HEK293 (cell line): ENCODE measurements around the gene NUP43.
A peak's percentile ranks its signal among the peaks of the same experiment; 100 is the strongest.

Source experiments
- ELK4 ChIP-seq: IDR thresholded peaks from 2 replicates; pipeline ENCODE4 v1.6.1; 2011; ENCODE audit warnings: mild to moderate bottlenecking, low read depth, low read length, borderline replicate concordance
- GLI4 ChIP-seq: fragments of 450-650 bp; formaldehyde crosslinking; IDR thresholded peaks from 2 replicates; pipeline ENCODE4 v1.5.1; 2016; ENCODE audit warnings: missing biosample characterization, missing genetic modification characterization
- HIC1 ChIP-seq: fragments of 450-650 bp; formaldehyde crosslinking; IDR thresholded peaks from 2 replicates; pipeline ENCODE4 v1.5.1; 2016; ENCODE audit warnings: missing biosample characterization, missing genetic modification characterization
- HOXD13 ChIP-seq: sonication (generic); formaldehyde crosslinking; IDR thresholded peaks from 2 replicates; pipeline ENCODE4 v1.8.0; 2022; ENCODE audit warnings: missing genetic modification reagents, borderline replicate concordance
- MEIS1 ChIP-seq: sonication (generic); formaldehyde crosslinking; IDR thresholded peaks from 2 replicates; pipeline ENCODE4 v1.8.1; 2022; ENCODE audit warnings: missing genetic modification reagents, mild to moderate bottlenecking, borderline replicate concordance
- PRDM6 ChIP-seq: fragments of 450-650 bp; formaldehyde crosslinking; IDR thresholded peaks from 2 replicates; pipeline ENCODE4 v1.5.1; 2017; ENCODE audit warnings: missing biosample characterization, missing genetic modification characterization
- SCRT1 ChIP-seq: fragments of 450-650 bp; formaldehyde crosslinking; IDR thresholded peaks from 2 replicates; pipeline ENCODE4 v1.5.1; 2016; ENCODE audit warnings: missing biosample characterization, missing genetic modification characterization, borderline replicate concordance
- SP7 ChIP-seq: fragments of 450-650 bp; formaldehyde crosslinking; IDR thresholded peaks from 2 replicates; pipeline ENCODE4 v1.5.1; 2016; ENCODE audit warnings: missing biosample characterization, missing genetic modification characterization
- TRIM28 ChIP-seq: IDR thresholded peaks from 2 replicates; pipeline ENCODE4 v1.6.1; 2011; ENCODE audit warnings: low read length, control low read depth, borderline replicate concordance
- WT1 ChIP-seq: fragments of 450-650 bp; formaldehyde crosslinking; IDR thresholded peaks from 2 replicates; pipeline ENCODE4 v1.5.1; 2016; ENCODE audit warnings: missing biosample characterization, missing genetic modification characterization
- ZFHX2 ChIP-seq: fragments of 450-650 bp; formaldehyde crosslinking; conservative IDR thresholded peaks from 2 replicates; pipeline ENCODE4 v1.5.1; 2016; ENCODE audit warnings: missing biosample characterization, missing genetic modification characterization
- ZIC2 ChIP-seq: fragments of 450-650 bp; formaldehyde crosslinking; IDR thresholded peaks from 2 replicates; pipeline ENCODE4 v1.5.1; 2016; ENCODE audit warnings: missing biosample characterization, missing genetic modification characterization
- ZNF114 ChIP-seq: fragments of 450-650 bp; formaldehyde crosslinking; IDR thresholded peaks from 2 replicates; pipeline ENCODE4 v1.5.0; 2017; ENCODE audit warnings: missing biosample characterization, missing genetic modification characterization
- ZNF146 ChIP-seq: fragments of 450-650 bp; formaldehyde crosslinking; IDR thresholded peaks from 2 replicates; pipeline ENCODE4 v1.5.1; 2016; ENCODE audit warnings: missing biosample characterization, missing genetic modification characterization
- ZNF174 ChIP-seq: fragments of 450-650 bp; formaldehyde crosslinking; IDR thresholded peaks from 2 replicates; pipeline ENCODE4 v1.5.0; 2017; ENCODE audit warnings: missing biosample characterization, mild to moderate bottlenecking, missing genetic modification characterization
- ZNF211 ChIP-seq: fragments of 450-650 bp; formaldehyde crosslinking; IDR thresholded peaks from 2 replicates; pipeline ENCODE4 v1.5.1; 2016; ENCODE audit warnings: low read depth, missing biosample characterization, missing genetic modification characterization
- ZNF530 ChIP-seq: fragments of 450-650 bp; formaldehyde crosslinking; IDR thresholded peaks from 2 replicates; pipeline ENCODE4 v1.5.1; 2016; ENCODE audit warnings: low read depth, missing biosample characterization, missing genetic modification characterization
- ZNF558 ChIP-seq: fragments of 450-650 bp; formaldehyde crosslinking; IDR thresholded peaks from 2 replicates; pipeline ENCODE4 v1.5.1; 2016; ENCODE audit warnings: missing biosample characterization, missing genetic modification characterization
- ZNF664 ChIP-seq: fragments of 450-650 bp; formaldehyde crosslinking; IDR thresholded peaks from 2 replicates; pipeline ENCODE4 v1.5.1; 2016; ENCODE audit warnings: missing biosample characterization, missing genetic modification characterization
- ZNF791 ChIP-seq: fragments of 450-650 bp; formaldehyde crosslinking; IDR thresholded peaks from 2 replicates; pipeline ENCODE4 v1.5.1; 2016; ENCODE audit warnings: missing biosample characterization, missing genetic modification characterization
- TF ChIP-seq, protein P1 (sequence below): fragments of 450-650 bp; formaldehyde crosslinking; IDR thresholded peaks from 2 replicates; pipeline ENCODE4 v1.5.1; 2016; ENCODE audit warnings: missing biosample characterization, missing genetic modification characterization
- TF ChIP-seq, protein P2 (sequence below): sonication (generic); formaldehyde crosslinking; IDR thresholded peaks from 2 replicates; pipeline ENCODE4 v1.8.1; 2022; ENCODE audit warnings: mild to moderate bottlenecking, moderate library complexity, missing genetic modification reagents
- TF ChIP-seq, protein P3 (sequence below): fragments of 450-650 bp; formaldehyde crosslinking; IDR thresholded peaks from 2 replicates; pipeline ENCODE4 v1.5.1; 2016; ENCODE audit warnings: missing biosample characterization, missing genetic modification characterization, borderline replicate concordance

The NUP43 gene

DNA sequence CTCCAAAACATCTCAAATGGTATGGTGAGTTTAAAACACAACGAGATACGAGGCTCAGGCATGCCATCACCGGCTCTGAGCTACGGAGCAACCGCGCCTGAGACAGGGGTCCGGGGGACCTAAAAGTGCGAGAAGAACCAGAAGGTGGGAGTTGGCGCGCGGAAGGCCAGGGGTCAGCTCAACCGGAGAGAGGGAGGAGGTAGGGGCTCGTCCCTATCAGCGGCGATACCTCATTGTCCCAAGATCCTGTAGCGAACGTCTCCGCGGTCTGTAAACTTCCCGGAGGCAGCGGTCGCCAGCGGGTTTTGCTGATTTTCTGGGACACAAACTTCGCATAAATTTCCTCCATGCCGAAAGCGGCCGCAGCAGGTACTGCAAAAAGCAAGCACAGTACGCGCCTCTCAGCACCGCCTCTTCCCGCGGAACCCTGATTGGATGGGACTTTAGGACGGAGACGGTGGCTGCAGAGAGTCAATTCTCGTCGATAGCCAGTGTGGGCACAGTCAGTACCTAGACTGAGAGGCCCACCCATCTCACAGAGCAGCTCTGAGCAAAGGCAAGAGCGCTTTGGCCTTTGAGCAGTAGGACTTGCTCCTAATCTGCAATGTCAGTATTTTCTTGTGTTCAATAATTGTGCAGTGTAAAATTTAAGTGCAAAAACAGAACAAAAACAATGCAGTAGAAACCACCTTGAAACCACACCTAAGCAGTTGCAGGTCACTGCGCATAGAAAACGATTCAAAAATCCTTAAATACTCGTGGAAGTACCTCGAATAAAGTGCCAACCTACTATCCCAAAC is at the start of gene NUP43 (continued):
- TF ChIP-seq WT1 (tag by site-specific recombination) (no peak), MEIS1 (CRISPR knock-in tag) (no peak), ZNF211 (tag by site-specific recombination) (no peak), GLI4 (tag by site-specific recombination) (no peak), HOXD13 (peak; percentile 32; the same call in 1 of the 2 replicates), ZNF114 (tag by site-specific recombination) (no peak), PRDM6 (no peak), ZFHX2 (peak; percentile 49; the same call in 1 of the 2 replicates), HIC1 (tag by site-specific recombination) (peak; percentile 87), ELK4 (no peak), ZNF558 (tag by site-specific recombination) (no peak), ZIC2 (tag by site-specific recombination) (no peak), ZNF664 (tag by site-specific recombination) (no peak), ZNF146 (tag by site-specific recombination) (no peak; the same call in 1 of the 2 replicates), SP7 (tag by site-specific recombination) (peak; percentile 71; the same call in 1 of the 2 replicates), ZNF530 (no peak), ZNF174 (no peak), ZNF791 (tag by site-specific recombination) (no peak), SCRT1 (no peak), TRIM28 (peak; percentile 50; the same call in 1 of the 2 replicates)
- TF ChIP-seq, protein P1, sequence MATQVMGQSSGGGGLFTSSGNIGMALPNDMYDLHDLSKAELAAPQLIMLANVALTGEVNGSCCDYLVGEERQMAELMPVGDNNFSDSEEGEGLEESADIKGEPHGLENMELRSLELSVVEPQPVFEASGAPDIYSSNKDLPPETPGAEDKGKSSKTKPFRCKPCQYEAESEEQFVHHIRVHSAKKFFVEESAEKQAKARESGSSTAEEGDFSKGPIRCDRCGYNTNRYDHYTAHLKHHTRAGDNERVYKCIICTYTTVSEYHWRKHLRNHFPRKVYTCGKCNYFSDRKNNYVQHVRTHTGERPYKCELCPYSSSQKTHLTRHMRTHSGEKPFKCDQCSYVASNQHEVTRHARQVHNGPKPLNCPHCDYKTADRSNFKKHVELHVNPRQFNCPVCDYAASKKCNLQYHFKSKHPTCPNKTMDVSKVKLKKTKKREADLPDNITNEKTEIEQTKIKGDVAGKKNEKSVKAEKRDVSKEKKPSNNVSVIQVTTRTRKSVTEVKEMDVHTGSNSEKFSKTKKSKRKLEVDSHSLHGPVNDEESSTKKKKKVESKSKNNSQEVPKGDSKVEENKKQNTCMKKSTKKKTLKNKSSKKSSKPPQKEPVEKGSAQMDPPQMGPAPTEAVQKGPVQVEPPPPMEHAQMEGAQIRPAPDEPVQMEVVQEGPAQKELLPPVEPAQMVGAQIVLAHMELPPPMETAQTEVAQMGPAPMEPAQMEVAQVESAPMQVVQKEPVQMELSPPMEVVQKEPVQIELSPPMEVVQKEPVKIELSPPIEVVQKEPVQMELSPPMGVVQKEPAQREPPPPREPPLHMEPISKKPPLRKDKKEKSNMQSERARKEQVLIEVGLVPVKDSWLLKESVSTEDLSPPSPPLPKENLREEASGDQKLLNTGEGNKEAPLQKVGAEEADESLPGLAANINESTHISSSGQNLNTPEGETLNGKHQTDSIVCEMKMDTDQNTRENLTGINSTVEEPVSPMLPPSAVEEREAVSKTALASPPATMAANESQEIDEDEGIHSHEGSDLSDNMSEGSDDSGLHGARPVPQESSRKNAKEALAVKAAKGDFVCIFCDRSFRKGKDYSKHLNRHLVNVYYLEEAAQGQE (tag by site-specific recombination) = 0 out of 2 replicates have a peak, but pooled peaks have one; percentile 39
- TF ChIP-seq, protein P2, sequence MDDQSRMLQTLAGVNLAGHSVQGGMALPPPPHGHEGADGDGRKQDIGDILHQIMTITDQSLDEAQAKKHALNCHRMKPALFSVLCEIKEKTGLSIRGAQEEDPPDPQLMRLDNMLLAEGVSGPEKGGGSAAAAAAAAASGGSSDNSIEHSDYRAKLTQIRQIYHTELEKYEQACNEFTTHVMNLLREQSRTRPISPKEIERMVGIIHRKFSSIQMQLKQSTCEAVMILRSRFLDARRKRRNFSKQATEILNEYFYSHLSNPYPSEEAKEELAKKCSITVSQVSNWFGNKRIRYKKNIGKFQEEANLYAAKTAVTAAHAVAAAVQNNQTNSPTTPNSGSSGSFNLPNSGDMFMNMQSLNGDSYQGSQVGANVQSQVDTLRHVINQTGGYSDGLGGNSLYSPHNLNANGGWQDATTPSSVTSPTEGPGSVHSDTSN (CRISPR knock-in tag) = peak; percentile 80; the same call in 1 of the 2 replicates
- TF ChIP-seq, protein P3, sequence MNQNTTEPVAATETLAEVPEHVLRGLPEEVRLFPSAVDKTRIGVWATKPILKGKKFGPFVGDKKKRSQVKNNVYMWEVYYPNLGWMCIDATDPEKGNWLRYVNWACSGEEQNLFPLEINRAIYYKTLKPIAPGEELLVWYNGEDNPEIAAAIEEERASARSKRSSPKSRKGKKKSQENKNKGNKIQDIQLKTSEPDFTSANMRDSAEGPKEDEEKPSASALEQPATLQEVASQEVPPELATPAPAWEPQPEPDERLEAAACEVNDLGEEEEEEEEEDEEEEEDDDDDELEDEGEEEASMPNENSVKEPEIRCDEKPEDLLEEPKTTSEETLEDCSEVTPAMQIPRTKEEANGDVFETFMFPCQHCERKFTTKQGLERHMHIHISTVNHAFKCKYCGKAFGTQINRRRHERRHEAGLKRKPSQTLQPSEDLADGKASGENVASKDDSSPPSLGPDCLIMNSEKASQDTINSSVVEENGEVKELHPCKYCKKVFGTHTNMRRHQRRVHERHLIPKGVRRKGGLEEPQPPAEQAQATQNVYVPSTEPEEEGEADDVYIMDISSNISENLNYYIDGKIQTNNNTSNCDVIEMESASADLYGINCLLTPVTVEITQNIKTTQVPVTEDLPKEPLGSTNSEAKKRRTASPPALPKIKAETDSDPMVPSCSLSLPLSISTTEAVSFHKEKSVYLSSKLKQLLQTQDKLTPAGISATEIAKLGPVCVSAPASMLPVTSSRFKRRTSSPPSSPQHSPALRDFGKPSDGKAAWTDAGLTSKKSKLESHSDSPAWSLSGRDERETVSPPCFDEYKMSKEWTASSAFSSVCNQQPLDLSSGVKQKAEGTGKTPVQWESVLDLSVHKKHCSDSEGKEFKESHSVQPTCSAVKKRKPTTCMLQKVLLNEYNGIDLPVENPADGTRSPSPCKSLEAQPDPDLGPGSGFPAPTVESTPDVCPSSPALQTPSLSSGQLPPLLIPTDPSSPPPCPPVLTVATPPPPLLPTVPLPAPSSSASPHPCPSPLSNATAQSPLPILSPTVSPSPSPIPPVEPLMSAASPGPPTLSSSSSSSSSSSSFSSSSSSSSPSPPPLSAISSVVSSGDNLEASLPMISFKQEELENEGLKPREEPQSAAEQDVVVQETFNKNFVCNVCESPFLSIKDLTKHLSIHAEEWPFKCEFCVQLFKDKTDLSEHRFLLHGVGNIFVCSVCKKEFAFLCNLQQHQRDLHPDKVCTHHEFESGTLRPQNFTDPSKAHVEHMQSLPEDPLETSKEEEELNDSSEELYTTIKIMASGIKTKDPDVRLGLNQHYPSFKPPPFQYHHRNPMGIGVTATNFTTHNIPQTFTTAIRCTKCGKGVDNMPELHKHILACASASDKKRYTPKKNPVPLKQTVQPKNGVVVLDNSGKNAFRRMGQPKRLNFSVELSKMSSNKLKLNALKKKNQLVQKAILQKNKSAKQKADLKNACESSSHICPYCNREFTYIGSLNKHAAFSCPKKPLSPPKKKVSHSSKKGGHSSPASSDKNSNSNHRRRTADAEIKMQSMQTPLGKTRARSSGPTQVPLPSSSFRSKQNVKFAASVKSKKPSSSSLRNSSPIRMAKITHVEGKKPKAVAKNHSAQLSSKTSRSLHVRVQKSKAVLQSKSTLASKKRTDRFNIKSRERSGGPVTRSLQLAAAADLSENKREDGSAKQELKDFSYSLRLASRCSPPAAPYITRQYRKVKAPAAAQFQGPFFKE (tag by site-specific recombination) = no peak
